Activated CD4-positive, alpha-beta T cell treated with anti-CD3 and anti-CD28 coated beads for 4 hours (primary cell): ENCODE results near the gene INSIG2.

Source experiments
- DNase-seq, 2 donors: peaks; one replicate each; pipeline ENCODE4 v3.0.0-alpha.2; 2020

Gene INSIG2

DNA sequence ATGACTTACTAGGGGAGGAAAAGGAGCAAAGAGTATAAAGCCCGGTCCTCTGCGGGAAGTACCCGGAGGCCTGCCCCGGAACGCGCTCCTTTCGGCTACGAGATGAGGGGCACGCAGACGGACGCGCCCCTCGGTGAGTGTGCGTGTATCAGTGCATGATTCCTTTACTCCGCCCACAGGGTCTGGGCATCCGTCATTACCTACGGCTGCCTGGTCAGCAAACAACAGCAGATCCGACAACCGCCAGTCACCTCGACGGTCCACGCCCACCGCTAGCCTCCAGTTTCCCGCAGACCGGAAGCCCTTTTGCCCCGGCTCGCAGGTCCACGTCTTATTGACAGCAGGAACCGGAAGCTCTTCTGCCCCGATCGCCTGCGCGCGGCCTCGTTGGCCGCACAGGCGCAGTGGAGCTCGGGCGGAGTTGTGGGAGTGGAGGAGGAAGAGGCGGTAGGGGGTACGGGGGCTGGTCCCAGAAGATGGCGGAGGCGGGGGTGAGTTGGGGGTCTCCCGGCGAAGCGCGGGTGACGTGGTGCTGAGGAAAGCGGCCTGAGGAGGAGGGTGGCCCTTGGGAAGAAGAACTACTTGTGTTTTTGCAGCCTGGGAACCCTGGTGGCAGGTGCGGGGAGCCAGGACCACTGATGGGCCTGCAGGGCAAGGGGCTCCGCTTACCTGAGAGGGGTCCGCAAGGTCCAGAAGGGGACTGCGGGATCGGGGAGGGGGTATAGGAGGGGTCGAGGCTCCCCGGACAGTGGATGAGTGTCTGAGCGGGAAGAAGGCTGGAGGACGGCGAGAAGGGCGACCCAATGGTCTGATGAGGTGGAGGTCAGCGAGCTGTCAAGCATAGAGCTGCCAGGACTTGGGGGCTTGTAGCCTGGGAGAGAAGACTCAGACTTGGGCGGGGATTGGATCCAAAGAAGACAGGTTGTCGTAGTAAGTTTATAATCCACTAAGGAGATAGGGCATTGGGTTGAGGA is at the start of gene INSIG2:
Gene INSIG2 (plus strand): TSS at position 421 of the 974 bp plus-strand sequence. CDS start 8,086 bp downstream, outside the sequence.
- peak; percentile 79 to 80 for DNase-seq

- no peak for DNase-seq
These were observed 47.4 kb upstream of the INSIG2 start for GRCh38 chr2:118040891-118041290.

DNA sequence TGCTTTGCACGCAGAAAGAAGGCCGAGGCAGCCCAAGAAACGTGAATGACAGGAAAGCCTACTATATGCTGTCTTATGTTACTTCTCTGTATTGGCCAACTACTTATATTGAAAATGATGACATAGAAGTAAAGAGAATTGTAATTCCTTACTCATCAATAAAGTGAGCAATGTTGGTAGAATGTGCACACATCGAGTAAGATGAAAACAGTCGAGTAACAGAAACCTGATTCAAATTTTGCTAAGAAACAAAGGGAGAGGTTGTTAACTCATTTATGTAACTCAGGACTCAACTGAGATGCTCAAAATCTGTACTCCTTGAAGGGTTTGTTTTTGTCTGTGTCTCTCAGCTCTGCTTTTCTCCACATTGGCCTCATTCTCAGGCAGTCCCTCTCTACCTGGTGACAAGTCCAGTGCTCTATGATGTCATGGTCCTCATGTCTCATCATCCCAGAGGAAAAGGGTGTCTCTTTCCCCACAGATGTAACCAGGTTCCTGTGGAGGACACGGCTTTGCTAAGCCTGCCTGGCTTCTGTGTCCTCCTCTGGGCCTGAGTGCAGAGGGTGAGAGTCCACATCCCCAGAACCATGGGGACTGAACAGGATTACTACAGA is 44.1 kb upstream of the INSIG2 start:
- no peak for DNase-seq

GRCh38 chr2:118044854-118045253 is 43.4 kb upstream of the INSIG2 start:
- DNase-seq = no peak

DNA sequence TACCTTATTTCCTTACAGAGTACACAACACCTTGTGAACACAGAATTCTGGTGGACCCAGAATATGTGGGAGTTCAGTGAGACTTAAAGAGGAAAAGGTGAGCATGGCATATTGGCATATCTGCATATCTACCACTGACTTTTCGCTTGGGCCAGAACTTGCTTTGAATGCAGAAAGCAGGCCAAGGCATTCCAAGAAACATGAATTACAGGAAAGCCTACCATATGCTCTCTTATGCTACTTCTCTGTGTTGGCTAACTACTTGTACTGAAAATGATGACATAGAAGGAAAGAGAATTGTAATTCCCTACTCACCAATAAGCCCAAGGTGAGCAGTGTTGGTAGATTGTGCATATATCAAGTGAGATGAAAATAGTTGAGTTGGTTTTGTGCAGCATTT is 43.0 kb upstream of the INSIG2 start:
- DNase-seq = no peak

DNA sequence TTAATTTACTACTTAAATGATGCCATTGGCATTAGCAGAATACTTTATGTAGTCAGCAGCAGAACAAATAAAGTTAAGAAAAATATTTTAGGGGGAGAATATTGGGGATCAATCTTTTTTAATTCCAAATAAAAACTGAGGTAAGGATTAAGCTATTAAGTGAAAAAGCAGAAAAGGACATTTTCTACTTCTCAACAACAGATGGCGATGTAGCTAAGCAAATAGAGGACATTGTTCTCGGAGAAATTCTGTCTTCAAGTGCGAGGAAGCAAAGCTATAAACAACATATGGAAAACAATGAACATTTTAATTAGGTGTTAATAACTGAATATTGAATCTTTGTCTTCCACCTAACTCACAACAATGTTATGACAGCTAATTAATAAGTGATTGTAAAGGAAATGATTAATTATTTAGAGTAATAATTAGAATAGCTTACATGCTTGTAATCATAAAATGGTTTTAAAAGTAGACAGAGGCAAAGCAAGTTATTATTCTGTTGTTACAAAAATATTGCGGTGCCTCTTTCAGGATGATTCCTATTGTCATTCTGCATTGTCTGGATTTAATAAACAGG is 41.5 kb upstream of the INSIG2 start:
- no peak for DNase-seq

DNA sequence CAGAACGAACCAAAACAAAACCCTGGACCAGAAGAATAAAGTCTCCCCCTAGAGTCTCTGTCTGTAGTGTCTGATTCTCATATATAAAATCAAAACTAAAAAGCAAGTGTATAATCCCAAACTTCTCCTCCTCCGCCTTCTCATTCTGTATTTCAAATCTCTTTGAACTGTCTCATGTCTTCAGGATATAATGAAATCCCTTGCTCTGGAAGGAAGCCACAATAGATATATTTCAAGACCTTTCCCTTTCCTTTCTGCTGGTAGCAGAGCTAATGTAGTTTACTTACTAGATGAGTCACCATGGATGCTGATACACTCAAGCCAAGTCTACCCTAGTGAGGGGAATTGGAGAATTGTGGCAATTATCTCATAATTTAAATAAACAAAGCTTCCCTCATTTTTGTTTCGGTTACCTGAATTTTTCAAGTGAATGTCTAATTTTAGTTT is 40.9 kb upstream of the INSIG2 start:
- DNase-seq = no peak

DNA sequence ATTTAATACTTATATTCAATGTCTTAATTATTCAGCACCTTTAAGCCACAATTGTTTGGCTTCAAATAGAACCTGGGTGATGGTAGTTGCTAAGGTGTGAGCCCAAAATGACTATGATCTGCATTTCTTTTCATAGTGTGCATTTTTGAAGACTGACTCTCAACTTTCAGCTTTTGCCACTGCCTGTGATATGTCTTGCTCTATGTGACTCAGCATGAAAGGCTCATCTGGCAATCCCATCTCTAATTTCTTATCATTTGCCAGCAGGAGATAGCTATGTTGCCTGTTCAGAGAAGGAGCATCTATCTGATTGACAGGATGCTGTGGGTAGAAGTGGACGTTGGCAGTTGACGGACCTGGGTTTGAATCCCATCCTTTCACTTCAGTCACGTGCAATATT is 39.9 kb upstream of the INSIG2 start:
- DNase-seq = no peak

DNA sequence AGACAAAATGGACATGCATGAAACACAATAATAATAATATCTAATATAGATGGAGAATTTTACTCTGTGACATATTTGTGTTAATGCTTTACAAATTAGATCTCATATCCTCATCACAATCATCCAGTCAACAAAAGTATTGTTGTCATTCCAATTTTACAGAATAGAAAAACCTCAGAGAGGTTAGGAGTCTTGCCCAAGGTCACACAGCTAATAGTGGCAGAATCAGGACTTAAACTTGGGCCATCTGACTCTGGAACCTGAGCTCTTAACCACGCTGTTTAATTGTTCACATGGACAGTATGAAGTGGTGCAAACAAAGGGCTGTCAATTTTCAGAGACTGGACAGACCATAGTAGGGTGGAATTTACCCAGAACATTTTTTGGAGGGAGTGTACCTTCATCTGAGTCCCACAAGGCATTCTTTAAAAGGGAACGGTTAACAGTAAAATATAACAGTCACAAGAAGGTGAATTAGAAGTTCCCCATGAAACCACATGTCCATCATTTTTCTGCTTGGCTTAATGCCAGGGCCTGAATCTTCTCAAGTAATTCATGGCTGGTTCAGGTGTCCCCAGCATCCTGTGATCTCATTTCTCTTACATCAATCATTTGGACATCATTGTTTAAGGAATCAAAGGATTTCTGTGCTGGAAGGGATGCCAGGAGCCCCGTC is 39.0 kb upstream of the INSIG2 start:
- no peak for DNase-seq

- DNase-seq = no peak
These were observed 38.5 kb upstream of the INSIG2 start for GRCh38 chr2:118049816-118050140.

- DNase-seq = no peak
These were observed 37.9 kb upstream of the INSIG2 start for GRCh38 chr2:118050386-118050785.

GRCh38 chr2:118050974-118051373 is 37.3 kb upstream of the INSIG2 start:
- DNase-seq = no peak

DNA sequence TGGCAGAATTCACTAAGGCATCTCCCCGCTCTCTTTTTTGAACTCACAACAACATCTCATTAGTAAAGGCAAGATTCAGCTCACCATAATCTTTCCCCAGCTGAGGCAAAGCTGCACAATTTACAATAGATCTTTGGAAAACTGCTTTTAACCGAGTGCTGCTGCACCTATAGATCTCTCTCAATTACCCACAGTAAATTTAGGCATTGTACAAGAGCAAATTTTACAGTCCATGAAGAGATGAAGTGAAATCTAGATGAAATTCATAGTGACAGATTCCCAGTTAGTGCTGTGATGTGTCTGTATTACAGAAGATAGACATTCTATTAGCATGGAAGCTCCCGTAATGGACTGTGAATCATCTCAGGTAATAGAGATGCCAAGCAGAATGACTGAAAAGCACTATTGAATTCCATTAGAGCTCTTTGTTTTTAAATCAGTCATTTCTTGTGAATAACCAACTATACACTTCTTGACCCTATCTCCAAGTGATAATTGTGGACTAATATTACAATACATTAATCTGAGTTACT is 36.4 kb upstream of the INSIG2 start:
- no peak for DNase-seq

GRCh38 chr2:118052474-118052873 is 35.8 kb upstream of the INSIG2 start:
- DNase-seq = no peak

- DNase-seq = no peak
These were observed 34.6 kb upstream of the INSIG2 start for GRCh38 chr2:118053681-118054080.

DNA sequence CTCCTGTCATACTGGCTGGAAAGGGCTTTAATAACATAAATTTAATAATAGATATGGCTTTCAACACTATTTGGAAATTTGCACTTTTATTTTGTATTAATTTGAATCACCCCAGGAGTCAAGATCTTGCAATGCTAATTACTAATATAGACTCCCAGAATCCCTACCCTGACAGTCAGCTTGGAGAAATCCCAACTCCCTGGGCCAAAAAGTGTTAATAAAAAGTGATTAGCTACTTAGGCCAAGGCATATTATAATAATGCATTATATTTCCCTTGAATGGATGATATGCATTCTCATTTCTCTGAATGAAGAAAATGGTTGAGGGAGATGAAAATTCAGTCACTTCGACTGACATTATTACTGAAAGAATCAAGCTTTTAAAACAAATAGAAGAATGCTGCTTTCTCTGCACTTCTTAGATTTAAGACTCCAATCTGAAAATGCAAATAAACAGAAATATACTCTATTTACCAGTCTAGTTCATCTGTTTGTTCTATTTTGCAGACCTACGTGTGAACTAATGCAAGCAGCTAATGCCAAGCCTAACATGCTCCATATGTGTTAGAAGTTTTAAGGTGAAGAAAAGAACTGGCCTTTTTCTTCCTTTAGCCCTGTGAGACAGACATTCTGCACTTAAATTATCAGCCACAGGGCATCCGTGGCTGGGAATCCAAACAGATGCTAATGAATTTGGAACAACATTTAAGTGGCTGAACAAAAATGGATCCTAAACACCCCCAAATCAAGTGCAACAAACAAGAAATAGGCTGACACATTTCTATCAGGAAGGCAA is 33.9 kb upstream of the INSIG2 start:
- DNase-seq = no peak

GRCh38 chr2:118055512-118056164 is 32.6 kb upstream of the INSIG2 start:
- DNase-seq = no peak

GRCh38 chr2:118056165-118056534 is 32.1 kb upstream of the INSIG2 start:
- no peak for DNase-seq

- DNase-seq = no peak
These were observed 31.5 kb upstream of the INSIG2 start for GRCh38 chr2:118056801-118057200.

GRCh38 chr2:118058951-118059350 is 29.3 kb upstream of the INSIG2 start:
- DNase-seq = no peak

- no peak for DNase-seq
These were observed 28.3 kb upstream of the INSIG2 start for GRCh38 chr2:118059919-118060478.
